ENCODE results near the gene SPATA2. TPM values are rescaled to one million over a fixed set of nuclear protein-coding genes. Genes with fewer than 3 reads are reported as not detected.

SPATA2 gene
- total and polyA plus RNA-seq, 2 of the 13 experiments (the other 11 are each of a cell fraction or from before 2014, with no cell fraction given), result 3.2 to 8.7 TPM

GRCh38 chr20:49916146-49917002 lies 1.0 kb upstream of the SPATA2 start (continued):
- TF ChIP-seq HOMEZ (CRISPR knock-in tag; IDR thresholded peaks at IDR 0.05; ENCODE audit: low read depth) (peak; percentile 88; the same call in 1 of the 2 replicates), PLRG1 (conservative IDR thresholded peaks at IDR 0.05) (no peak), ZNF253 (CRISPR knock-in tag; IDR thresholded peaks at IDR 0.05; ENCODE audit: borderline replicate concordance) (no peak), ZNF383 (CRISPR knock-in tag; IDR thresholded peaks at IDR 0.05; ENCODE audit: borderline replicate concordance) (no peak), ZC3H4 (CRISPR knock-in tag; IDR thresholded peaks at IDR 0.05; ENCODE audit: borderline replicate concordance) (no peak), ZNF616 (CRISPR knock-in tag; IDR thresholded peaks at IDR 0.05; ENCODE audit: low read depth) (no peak), ZNF530 (CRISPR knock-in tag; IDR thresholded peaks at IDR 0.05; ENCODE audit: low read depth) (no peak), NR0B2 (CRISPR knock-in tag; IDR thresholded peaks at IDR 0.05) (no peak), ZNF17 (CRISPR knock-in tag; IDR thresholded peaks at IDR 0.05) (no peak), AKNA (CRISPR knock-in tag; IDR thresholded peaks at IDR 0.05; ENCODE audit: borderline replicate concordance) (no peak), ZNF33B (CRISPR knock-in tag; IDR thresholded peaks at IDR 0.05) (no peak; the same call in 1 of the 2 replicates), GFI1 (CRISPR knock-in tag; IDR thresholded peaks at IDR 0.05; ENCODE audit: borderline replicate concordance) (peak; percentile 96), GTF3A (CRISPR knock-in tag; conservative IDR thresholded peaks at IDR 0.05) (no peak), GMEB1 (CRISPR knock-in tag; IDR thresholded peaks at IDR 0.05; ENCODE audit: borderline replicate concordance) (no peak), ZNF282 (IDR thresholded peaks at IDR 0.05; ENCODE audit: partially characterized antibody) (no peak), SATB2 (CRISPR knock-in tag; IDR thresholded peaks at IDR 0.05) (no peak; the same call in 1 of the 2 replicates)

Data from HepG2 (cell line).